Heart right ventricle (tissue), 16 donors: ENCODE data around the gene MRPL1. TPM values are rescaled to one million over a fixed set of nuclear protein-coding genes. Genes with fewer than 3 reads are reported as not detected.

Experiments
- ATAC-seq, 8 donors: fragments of 200-7000 bp; cut with Tn5 transposase; one replicate each; pipeline ENCODE4 v1.9.1; 2020; ENCODE audit warnings: mild to moderate bottlenecking in 8 of 8, moderate library complexity in 8 of 8, moderate number of reproducible peaks in 1 of 8
- DNase-seq, 2 donors: peaks; one replicate each; pipeline ENCODE4 v3.0.0-alpha.2; 2020
- H3K27ac ChIP-seq, 10 donors: fragments of 200-600 bp; sonication (generic) in 2 of 10; one replicate each; pipeline versions ENCODE4 v1.5.0 to v1.8.0; 2020 to 2022; ENCODE audit warnings: mild to moderate bottlenecking in 3 of 10
- H3K27me3 ChIP-seq, 7 donors: fragments of 200-600 bp; one replicate each; pipeline ENCODE4 v1.8.0; 2021 to 2022; ENCODE audit warnings: mild to moderate bottlenecking in 2 of 7
- H3K36me3 ChIP-seq, 9 donors: fragments of 200-600 bp; sonication (generic) in 1 of 9; one replicate each; pipeline versions ENCODE4 v1.5.0 to v1.8.0; 2020 to 2022; ENCODE audit warnings: mild to moderate bottlenecking in 2 of 9
- H3K4me1 ChIP-seq, 9 donors: fragments of 200-600 bp; sonication (generic) in 1 of 9; one replicate each; pipeline versions ENCODE4 v1.5.0 to v1.8.0; 2020 to 2022; ENCODE audit warnings: mild to moderate bottlenecking in 4 of 9
- H3K4me3 ChIP-seq, 10 donors: fragments of 200-600 bp; sonication (generic) in 2 of 10; one replicate each; pipeline versions ENCODE4 v1.5.0 to v1.8.0; 2020 to 2022; ENCODE audit warnings: mild to moderate bottlenecking in 7 of 10, moderate library complexity in 2 of 10
- H3K9me3 ChIP-seq, 11 donors: fragments of 200-600 bp in 10 of 11; sonication (generic) in 2 of 11; one replicate each; pipeline versions ENCODE4 v1.5.0 to v1.8.0; 2013 to 2022; ENCODE audit warnings: mild to moderate bottlenecking in 2 of 11, control low read depth in 1 of 11, moderate library complexity in 1 of 11
- WGBS, 2 donors: extraction: QIAGEN DNeasy Blood & Tissue Kit; methylation state at CpG; one replicate each; pipeline ENCODE4 v1.1.7; 2013; ENCODE audit warnings: inconsistent platforms in 1 of 2; 5-methylcytosine and 5-hydroxymethylcytosine counted together
- intact Hi-C, 10 donors: fragments of 100-400 bp; cut with DNase I; formaldehyde crosslinking; loops; one replicate each; pipeline versions ENCODE4 v1.11.1 to v1.14.2; 2022
- polyA plus RNA-seq, 2 donors: library from polyadenylated mRNA; stranded (reverse); fragments of 200-250 nt; gene quantifications; one replicate each; pipeline ENCODE4 v1.2.3, GENCODE V29; 2013
- total RNA-seq, 10 donors: library from RNA; stranded (reverse); fragmentation: NEBNext Ultra II Directional in 3 of 10; extraction: Animal tissue kit (Norgen Biotek cat#: 25700) in 3 of 10; gene quantifications; one replicate each; pipeline versions ENCODE4 v1.2.1 to v1.2.4, GENCODE V29; 2021 to 2023
- TF ChIP-seq, protein P1 (sequence below), 9 donors: fragments of 200-600 bp; sonication (generic) in 2 of 9; IDR thresholded peaks; one replicate each; pipeline versions ENCODE4 v1.5.0 to v1.8.0; 2021 to 2022; ENCODE audit warnings: antibody characterized with exemption in 9 of 9, mild to moderate bottlenecking in 5 of 9, moderate library complexity in 1 of 9
- donor health status: Arrhythmogenic right ventricular cardiomyopathy.
- donor health status: ischemic (EF 13 %, LVEDD 7.1; RV severe dilation, severe dysfunction).
- donor health status: healthy with polysubstance abuse.
- donor health status: DM: no; HTN: yes; CAD: no.
- donor health status: DM: no; HTN: no; CAD: no.
- donor health status: ischemic (EF 25% LVEDD 6.9; RV normal size, moderate dysfunction).
- donor health status: ischemic (EF 25% LVEDD 5.7; RV mildly dilated, moderate dysfunction).
- donor health status: healthy.
- donor health status: DM: yes; HTN: yes; CAD: no.
- donor health status: Ischemic cardiomyopathy.
- donor health status: ischemic (EF 35%, LVEDD 5.7; RV mildly dilated, moderate dysfunction).
- donor health status: nonischemic (EF 11% LVEDD 7.7; RV severe dilation, severe dysfunction).
- donor health status: DM: yes; HTN: yes; CAD: no.
- donor health status: PGD.
- donor health status: ischemic (EF 29% LVEDD 5.4; RV normal size, mild dysfunction).
- donor health status: nonischemic (EF 23%, LVEDD 6.1; RV moderate dilation, normal function).

Gene MRPL1
- total and polyA plus RNA-seq, 12 donors: 29.1 to 57.6 (median 45.8) TPM

GRCh38 chr4:77920371-77920770, 57.7 kb downstream of the MRPL1 start:
- H3K9me3 ChIP-seq: peaks cover 0 to 11% (median 0%) of the 10 kb centered on the region in 11 donors
- intact Hi-C loops: loop anchor here in 1 of 10 donors (10.0 kb wide), 1 partner anchor 106 kb away; the partner anchor contains the start of gene CNOT6L
- TF ChIP-seq, protein P1, sequence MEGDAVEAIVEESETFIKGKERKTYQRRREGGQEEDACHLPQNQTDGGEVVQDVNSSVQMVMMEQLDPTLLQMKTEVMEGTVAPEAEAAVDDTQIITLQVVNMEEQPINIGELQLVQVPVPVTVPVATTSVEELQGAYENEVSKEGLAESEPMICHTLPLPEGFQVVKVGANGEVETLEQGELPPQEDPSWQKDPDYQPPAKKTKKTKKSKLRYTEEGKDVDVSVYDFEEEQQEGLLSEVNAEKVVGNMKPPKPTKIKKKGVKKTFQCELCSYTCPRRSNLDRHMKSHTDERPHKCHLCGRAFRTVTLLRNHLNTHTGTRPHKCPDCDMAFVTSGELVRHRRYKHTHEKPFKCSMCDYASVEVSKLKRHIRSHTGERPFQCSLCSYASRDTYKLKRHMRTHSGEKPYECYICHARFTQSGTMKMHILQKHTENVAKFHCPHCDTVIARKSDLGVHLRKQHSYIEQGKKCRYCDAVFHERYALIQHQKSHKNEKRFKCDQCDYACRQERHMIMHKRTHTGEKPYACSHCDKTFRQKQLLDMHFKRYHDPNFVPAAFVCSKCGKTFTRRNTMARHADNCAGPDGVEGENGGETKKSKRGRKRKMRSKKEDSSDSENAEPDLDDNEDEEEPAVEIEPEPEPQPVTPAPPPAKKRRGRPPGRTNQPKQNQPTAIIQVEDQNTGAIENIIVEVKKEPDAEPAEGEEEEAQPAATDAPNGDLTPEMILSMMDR (IDR thresholded peaks at IDR 0.05): no peak
- no peak for ATAC-seq
- peak overlapping the region in 9 of 10 donors; percentile 45 to 81 (median 69) for H3K27ac ChIP-seq
- no peaks in the 10 kb centered on the region for H3K27me3 ChIP-seq
- H3K36me3 ChIP-seq: peaks cover 0 to 9% (median 0%) of the 10 kb centered on the region in 9 donors
- H3K4me3 ChIP-seq: no peak overlapping the region
- peaks cover 0 to 27% (median 9%) of the 10 kb centered on the region in 9 donors for H3K4me1 ChIP-seq
- DNase-seq: no peak
- 76 to 81% methylated on average over 3 of the region's 3 CpGs for WGBS, 2 donors

DNA sequence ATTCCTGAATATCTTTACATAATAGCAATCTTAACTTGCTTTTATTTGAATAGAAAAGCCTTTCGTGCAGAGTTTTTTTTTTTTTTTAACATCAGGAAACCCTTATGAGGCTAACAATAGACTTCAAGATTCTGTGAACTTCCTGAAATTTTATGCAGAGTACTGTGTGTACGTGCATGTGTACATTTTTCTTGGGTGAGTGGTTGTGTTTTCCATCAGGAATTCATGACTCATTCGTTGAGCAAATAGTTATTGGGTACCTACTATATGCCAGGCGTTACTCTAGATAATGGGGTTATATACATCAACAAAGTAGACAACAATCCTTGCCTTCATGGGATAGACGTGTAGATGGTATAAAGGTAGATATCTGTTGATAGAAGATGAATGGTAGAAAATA, 59.1 kb downstream of the MRPL1 start:
- no peak for DNase-seq
- TF ChIP-seq, protein P1 (IDR thresholded peaks at IDR 0.05): no peak
- Histone ChIP-seq H3K9me3 (peaks cover 0 to 18% (median 0%) of the 10 kb centered on the region in 11 donors), H3K4me1 (peaks cover 0 to 27% (median 9%) of the 10 kb centered on the region in 9 donors), H3K27ac (peak overlapping the region in 9 of 10 donors; percentile 8 to 81 (median 69)), H3K4me3 (no peak overlapping the region), H3K27me3 (no peaks in the 10 kb centered on the region), H3K36me3 (peaks cover 0 to 9% (median 0%) of the 10 kb centered on the region in 9 donors)
- 54 to 72% methylated on average over 5 of the region's 5 CpGs for WGBS, 2 donors
- ATAC-seq: peak in 7 of 8 donors; percentile 67 to 91 (median 79)
- intact Hi-C loops: loop anchor here in 1 of 10 donors (10.0 kb wide), 1 partner anchor 107 kb away; the partner anchor contains the start of gene CNOT6L

GRCh38 chr4:77922158-77923094, 59.8 kb downstream of the MRPL1 start:
- H3K27ac ChIP-seq: peak overlapping the region in 9 of 10 donors; percentile 8 to 81 (median 61)
- H3K27me3 ChIP-seq: no peaks in the 10 kb centered on the region
- intact Hi-C loops: loop anchor here in 1 of 10 donors (10.0 kb wide), 1 partner anchor 108 kb away; the partner anchor contains the start of gene CNOT6L
- H3K4me3 ChIP-seq: no peak overlapping the region
- TF ChIP-seq, protein P1 (IDR thresholded peaks at IDR 0.05): no peak
- H3K36me3 ChIP-seq: peaks cover 0 to 8% (median 0%) of the 10 kb centered on the region in 9 donors
- no peak for ATAC-seq
- peaks cover 0 to 18% (median 0%) of the 10 kb centered on the region in 11 donors for H3K9me3 ChIP-seq
- peaks cover 0 to 28% (median 9%) of the 10 kb centered on the region in 9 donors for H3K4me1 ChIP-seq
- DNase-seq: no peak
- 92 to 95% methylated on average over 4 of the region's 4 CpGs for WGBS, 2 donors
